Glomerular visceral epithelial cell (primary cell): ENCODE measurements around the gene CTDSP2.
"Not testable (repeated sequence)": the region's sequence is repeated elsewhere in the genome, so short reads cannot be mapped to it uniquely, and the experiment has no call there.

Source experiments
- DNase-seq: peaks from one replicate; pipeline ENCODE4 v3.0.0-alpha.2; 2016; ENCODE audit errors: extremely low spot score

Gene CTDSP2

DNA sequence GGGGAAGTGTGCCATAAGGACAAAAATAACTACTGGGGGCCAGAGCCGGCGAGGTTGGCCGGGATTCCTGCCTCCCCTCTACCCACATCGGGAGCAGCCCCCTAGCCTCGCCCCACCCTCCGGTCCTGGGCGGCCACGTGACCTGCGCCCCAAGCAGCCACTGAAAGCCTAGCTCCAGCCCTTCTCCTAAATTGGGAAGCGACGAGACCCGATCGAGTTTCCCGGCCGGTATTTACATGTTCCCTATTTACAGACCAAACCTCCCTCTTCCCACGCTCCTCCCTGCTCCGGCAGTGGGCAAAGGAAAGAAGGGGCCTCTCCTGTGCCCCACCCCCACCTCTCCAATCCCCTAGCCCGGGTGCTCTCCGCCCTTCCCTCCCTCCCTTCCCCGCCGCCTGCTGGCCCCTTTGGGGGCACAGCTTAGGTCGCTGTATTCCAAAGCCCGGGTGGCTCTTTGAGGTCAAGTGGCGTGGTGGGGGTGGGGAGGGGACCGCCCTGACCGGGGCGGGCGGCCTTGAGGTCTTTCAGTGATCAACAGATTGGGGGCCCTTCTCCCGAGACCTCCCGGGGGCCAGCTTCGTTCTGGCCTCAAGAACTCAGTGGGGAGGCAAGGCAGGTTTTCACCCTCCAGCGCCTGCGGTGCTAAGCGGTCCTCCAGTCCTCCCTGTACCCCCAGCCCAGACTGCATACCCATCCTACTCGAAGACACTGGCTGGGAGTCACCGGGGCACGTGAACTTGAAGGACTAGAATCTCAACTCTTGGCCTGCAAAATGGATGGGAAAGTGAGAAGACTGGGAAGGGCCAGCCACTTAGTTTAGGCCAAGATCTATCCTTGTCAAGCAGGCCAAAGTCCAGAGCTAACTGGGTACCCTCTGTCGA lies 6.3 kb upstream of the CTDSP2 start:
- no peak for DNase-seq

DNA sequence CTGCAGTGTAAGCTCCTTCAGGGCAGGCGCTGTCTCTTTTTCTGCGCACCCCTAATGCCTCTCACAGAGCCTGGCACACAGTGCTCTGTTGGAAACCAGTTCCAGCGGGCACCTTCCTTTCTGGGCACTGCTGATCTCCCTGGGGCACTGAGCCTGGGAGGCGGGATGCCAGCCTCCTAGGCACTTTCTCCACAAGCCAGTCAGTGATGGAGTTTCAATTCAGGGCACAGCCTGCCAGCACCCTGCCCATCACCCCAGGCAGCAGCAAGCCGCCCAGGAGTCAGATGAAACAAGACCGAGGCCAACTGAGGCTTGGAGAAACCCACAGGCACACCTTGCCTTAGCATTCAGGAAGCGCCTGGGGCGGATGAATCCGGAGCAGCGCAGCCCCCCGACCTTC lies 5.7 kb upstream of the CTDSP2 start:
- DNase-seq, result no peak

DNA sequence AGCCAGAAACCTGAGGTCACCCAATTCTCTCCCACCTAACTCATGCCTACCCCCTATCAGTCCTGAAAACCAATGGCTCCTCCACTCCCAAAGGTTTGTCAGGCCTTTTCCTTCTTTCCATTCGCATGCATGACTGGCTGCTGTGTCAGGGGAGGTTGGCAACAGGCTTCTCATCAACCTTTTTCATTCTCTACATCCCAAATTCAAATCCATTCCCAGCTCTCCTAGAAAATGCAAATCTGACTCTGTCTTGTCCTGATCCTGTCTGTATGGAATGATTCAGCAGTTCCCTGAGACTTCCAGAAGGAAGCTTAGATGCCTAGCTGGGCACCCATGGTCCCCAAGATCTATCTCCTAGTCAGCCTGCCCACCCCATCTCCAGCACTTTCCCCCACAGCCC lies 5.0 kb upstream of the CTDSP2 start:
- no peak for DNase-seq

DNA sequence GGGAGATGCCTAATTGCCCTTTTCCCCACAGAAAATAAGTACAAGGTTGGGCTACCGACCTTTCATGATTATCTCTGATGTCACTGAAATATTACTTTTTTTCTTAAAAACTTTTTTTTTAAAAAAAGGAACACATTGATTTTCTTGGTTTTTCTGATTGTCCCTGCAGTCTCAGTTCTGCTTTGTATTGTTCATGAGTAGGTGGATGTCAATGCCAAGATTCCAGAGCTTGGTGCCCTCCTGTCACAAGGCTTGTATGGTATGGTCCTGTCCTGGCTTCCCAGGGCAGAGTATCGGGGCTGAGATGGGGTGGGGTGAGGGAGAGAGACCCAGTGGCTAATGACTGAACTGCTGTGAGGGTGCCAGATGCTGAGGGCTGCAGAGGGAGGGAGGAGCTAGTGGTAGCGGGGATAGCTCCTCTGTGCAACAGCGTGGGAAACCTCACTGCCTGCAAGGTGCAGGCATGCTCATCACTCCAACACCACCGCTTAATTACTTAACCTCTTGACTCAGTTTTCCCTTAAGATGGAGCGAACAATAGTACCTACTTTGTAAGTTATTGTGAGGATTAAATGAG lies 4.4 kb upstream of the CTDSP2 start:
- DNase-seq, result no peak

DNA sequence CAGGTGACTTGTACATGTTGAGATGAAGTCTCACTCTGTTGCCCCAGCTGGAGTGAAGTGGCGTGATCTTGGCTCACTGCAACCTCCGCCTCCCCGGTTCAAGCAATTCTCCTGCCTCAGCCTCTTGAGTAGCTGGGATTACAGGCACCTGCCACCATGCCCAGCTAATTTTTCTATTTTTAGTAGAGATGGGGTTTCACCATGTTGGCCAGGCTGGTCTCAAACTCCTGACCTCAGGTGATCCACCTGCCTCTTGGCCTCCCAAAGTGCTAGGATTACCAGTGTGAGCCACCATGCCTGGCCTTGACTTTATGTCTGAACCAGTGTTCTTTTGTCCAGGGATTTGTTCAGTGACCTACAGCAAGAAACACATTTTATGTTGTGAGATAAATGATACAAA lies 2.9 kb upstream of the CTDSP2 start:
- not testable (repeated sequence) for DNase-seq

DNA sequence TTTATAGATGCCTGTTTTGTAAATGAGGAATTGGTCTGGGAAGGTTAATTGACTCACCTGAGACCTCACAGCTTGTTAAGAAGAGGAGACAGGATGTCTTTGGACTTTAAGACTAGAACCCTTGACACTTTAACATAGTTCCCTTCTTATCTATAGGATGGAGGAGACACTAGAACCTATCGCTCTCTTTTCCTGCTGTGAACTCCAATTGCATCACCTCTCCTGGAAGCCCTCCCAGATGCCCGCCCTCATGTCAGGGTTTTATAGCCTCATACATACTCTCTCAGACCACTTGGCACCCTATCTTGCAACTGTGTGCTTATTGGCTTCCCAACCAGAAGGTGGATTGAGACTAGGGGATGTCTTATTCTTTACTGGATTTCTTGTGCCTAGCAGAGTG lies 2.5 kb upstream of the CTDSP2 start:
- no peak for DNase-seq

DNA sequence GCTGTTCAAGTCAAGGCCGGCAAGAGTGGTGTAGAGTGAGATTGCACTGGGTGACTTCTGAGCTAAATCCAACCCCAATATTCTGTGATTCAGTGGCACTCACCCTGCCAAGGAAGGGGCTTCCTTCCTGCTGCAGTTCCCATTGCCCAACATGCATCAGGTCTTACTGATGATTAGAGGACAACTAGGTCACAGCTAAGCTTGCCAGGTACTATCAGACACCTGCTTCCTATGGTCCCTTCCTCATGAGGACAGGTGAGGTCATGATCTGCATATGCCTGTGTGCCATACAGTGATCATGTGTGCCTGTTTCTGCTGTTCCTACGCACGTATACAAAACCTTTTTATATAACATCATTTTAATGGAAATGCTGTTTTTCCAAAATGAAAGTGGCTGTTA lies 1.7 kb upstream of the CTDSP2 start:
- no peak for DNase-seq

DNA sequence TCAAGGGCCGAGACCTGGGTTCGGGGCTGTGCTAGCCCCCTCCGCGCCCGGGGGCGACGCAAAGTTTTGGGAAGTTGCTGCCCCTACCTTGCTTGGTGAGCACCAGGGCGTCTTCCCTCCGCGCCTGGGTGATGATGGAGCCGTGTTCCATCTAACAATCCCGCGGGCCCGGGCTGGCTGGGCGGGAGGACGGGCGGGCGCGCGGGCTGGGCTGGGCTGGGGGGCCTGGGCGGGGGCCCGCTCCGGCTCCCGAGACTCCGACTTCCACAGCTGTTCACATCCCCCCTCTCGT lies 298 bp downstream of the CTDSP2 start:
- DNase-seq, result no peak

DNA sequence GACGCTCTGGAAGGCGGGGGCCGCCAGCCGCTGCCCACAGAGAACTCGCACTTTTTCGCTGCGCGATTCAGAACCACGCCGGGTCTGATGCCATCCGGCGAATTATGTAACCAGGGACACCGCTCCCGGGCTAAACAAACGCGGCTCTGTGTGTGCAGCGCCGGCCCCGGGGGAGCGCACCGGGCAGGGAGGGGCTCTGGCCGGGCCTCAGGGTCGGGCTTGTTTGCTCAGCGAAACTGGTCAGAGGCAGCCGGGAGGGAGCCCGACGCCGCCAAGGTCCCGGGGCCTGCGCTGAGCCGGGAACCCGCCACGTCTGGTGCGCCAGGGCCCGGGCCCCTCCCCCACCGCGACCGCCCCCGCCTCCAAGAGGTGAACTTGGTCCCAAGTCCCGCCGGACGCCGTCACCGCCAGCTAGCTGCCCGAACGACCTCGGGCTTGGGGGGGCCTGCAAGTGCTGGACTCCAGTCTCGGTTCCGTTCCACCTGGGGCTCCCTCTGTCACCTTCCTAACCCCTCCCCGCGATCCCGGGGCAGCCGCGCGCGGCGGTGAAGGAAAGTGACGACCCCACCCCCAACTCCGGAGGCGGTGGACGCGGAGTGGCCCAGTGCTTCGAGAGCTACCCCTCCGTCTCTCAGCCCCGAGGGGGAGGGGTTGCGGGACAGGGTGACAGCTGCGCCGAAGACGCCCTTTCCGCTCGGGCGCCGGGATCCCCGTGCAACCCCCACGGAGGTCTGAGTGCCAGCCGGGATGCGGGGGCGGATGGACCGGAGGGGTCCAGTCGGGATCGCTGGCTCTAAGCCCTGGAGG lies 848 bp downstream of the CTDSP2 start:
- peak; percentile 44 for DNase-seq

DNA sequence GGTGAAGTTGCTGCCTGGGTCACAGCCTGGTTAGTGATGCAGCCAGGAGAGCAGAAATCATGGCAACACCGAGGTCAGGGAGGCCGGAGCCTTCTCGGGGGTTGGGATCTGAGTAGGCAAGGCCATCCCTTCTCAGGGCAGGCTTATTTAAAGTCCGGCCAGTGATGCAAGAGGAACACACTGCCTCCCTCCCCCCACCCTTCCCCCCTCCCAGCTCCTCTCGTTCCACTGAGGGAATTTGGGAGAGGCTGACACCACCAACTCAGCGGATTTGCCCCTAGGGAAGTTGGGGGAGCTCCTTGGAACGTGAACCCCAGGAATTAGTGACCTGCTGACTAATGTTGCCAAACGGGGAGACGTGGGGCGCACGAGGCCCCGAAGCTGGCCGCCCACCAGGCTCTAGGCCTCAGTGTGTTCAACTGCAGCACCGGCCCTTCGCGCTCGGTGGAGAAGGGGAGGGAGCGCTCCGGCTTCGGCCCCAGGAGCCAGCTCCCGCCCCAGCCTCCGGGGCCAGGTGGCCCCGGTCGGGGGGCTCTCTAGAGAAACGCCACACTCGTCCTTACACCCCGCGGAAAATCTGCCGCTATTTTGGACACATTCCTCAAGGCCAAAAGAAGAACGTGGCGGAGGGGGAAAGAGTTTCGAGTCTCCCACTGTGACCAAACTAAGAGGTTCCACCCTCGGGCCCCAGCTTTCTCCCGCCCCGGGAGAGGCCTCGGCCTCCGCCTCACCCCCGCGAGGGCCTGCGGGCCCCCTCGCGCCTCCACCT lies 1.6 kb downstream of the CTDSP2 start:
- DNase-seq, result peak; percentile 77

DNA sequence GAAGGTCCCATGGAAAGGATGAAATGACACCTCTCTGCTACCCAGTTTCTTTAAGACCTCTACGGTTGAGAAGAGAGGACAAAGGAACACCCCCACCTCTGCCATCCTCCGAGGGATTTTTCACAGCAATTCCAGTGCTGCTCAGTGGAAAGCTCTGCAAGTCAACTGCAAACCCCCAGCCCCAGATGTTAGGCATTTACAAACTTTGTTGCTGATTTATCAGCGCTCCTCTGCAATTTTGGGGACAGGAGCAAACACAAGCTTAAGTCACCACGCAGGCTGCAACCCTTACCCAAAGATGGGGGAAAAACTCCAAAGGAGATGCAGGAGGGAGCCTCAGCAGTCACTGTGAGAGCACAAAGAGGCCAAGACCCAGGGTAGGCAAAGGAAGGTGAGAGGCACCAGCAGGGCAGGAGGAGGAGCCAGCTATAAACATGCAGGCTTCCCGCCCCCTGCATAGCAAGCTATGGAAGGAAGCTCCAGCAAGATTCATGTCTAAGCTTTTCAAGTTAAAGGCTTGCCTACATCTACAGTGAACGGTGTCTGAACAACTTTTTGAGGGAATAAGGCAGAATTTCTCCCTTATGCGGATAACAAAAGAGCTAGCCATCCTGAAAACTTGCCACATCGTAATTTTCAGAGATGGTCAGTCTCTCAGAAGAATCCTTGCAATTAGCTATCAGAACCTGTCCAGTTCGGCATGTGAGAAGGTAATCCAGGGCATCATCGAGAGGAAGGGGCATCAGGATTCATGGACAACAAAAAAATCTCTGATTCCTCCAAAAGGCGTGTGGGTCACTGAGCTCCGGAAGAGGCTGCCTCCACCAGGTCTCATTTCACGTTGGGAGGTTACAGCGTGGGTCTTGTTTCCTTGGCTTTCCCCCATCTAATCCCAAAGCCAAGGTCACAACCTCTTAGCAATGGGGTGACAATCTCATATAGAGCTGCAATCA lies 3.9 kb downstream of the CTDSP2 start:
- DNase-seq, result no peak

DNA sequence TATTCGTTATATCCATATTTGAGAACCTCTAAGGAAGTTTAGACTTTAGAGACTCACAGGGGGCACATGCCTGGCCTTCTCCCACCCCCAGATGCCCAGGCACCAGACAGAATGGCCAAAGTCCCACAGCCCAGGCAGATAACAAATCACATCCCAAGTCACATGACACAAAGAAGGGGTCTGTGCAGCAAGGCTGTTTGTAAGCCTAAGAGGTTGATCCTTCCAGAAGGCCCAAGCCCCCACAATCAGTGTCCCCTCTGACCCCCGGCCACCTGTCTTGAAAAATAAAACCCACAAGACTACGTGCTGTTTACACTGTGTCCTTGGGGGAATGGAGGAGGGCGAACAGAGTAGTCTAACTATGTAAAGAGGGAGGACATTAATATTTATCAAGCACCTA lies 5.1 kb downstream of the CTDSP2 start:
- no peak for DNase-seq

DNA sequence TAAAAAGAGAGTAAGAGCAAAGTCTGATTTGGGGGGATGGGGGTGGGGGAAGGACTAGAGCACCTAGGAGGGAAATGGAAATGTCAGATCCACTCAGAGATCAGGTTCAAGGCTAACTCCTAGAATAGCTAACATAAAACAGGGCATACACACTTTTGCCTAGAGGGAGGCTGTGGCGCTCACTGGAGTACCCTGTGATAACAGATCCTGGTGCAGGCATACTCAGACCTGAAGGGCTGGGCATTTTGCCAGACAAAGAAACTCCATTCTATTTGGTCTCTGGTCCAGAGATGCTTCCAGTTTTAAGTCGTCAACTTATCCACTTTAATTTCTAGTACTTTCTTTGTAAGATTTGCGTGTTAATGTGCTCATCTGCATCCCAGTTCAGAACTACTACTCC lies 5.8 kb downstream of the CTDSP2 start:
- DNase-seq, result peak; percentile 27

DNA sequence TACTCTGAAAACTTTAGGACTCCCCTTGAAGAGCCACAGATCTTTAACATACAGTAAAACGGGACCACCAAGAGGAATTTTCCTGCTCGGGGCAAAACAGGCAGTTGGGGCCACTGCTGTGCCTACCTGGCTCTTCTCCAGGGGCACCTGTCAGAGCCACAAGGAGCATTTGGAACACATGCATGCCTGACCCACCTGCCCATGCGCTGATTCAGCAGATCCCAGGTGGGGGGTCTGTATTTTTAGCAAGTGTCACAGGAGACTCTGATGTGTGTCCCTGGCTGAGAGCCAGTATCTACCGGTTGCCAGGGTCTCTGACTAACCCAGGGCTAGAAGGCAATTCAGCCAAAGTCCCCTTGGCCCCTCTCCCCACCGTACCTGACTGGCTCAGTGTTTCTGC lies 6.5 kb downstream of the CTDSP2 start:
- DNase-seq, result no peak

DNA sequence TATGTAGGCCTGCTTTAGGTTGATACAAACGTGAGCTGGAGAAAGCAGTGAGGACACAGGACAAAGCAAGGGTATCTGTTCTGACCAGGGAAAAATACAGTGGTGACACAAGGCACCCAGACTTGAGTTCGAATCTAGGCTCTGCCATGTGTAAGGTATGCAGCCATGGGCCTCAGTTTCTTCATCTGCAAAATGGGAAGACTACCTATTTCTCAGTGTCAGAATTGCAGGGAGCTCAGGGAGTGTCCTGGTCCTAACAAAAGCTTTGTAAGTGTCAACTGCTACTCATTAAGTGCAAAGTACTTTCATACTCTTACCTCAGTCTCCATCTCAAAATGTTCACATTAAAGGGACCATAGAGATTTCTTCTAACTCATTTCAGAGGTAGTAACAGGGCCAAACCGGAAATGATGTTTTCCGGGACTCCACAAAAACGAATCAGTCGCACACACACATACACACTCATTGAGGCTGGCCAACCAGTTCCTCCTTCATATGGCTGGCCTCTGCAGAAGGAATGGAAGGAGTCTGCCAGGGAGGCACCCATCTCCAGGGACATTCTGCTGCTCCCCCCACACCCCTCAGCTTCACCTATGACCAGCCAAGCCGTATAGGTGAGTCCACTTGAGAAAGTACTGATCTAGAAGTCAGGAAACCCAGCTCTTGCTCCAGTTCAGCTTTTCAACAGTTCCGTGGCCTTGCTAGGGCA lies 7.8 kb downstream of the CTDSP2 start:
- no peak for DNase-seq

DNA sequence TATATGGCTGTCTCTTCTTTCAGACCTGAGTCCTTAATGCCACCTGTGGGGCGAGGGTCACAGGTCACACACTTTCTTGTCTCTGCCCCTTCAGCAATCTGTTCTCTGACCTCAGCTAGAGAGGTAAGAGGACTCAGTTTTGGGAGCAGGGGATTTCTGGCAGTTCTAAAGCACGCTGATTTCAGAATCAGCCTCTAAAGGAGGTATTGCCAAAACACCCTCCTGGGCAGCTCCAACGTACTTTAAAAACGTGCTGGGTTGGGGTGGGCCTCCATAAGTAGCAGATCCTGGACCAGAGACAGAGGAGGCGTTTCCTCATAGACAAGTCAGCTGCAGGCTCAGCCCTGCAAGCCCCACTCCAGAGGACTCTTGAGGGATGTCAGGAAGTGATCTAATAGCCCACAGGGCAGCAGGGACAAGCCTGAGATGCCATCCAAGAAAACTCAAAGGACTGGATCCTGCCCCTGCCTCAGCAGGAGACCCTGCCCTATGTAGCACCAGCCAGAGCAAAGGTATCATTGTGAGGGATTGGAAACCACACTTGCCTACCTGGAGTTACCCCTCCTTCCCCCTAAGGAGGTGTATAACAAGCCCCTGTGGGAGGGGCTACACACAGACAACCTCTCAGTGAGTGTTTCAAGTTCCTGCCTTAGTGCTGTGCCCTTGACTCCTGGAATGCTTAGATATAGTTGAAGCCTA lies 8.5 kb downstream of the CTDSP2 start:
- peak; percentile 59 for DNase-seq

DNA sequence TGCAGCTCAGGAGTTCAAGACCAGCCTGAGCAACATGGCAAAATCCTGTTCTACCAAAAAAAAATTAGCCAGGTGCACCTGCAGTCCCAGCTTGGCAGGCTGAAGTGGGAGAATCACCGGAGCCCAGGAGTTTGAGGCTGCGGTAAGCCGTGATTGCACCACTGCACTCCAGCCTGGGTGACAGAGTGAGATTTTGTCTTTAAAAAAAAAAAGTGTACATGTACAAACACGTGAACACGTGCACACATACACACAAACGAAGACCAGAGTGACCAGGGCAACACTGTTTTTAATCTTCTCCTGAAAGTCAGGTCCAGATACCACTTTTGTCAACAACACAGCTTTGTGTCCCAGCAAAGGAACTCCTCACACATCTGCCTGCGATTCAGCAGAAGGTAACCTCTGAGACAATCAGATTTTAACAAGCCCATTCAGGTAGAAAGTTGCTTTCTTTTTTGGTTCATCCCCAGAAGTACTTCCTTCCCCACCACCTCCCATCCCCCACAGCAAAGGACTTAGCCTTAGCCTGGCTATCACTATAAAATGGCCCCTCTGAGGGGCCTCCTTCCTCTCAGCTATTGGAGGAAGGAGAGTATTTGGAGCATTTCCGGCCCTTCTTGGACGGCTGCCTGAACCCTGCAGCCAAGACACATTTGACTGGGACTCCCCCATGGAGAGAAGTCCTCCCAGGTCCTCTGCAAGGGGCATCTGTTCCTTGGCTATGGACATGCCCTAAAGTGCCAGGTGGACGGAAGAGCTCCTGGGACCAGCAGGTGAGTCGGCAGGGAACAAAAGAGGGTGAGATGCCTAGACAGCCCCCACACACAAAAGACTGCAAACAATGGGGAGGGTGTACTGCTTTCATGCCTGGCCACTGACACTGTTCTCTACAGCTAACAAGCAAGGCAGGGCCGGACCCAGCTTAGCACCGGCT lies 9.8 kb downstream of the CTDSP2 start:
- peak; percentile 59 for DNase-seq
